ENCODE data around the gene TRPM3.

Gene TRPM3

DNA sequence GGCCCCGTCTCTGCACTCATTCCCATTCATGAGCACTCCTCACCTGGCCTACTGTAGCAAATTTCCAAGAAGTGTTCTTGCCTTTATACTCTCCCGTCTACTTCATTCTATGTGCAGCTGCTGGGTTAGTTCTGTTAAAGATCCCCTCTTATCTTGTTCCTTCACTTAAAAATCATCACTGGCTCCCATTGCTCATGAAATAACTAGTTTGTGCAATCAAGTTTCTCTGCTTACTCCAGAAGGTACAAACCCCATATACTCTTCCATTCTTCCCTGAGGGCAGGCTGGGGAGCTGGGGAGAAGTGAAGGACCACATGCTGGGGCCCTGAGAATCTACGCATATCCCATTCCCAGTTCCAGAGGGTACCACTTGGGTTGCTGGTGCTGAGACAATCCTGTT is 622.6 kb downstream of the TRPM3 start:
- DNase-seq = no peak

DNA sequence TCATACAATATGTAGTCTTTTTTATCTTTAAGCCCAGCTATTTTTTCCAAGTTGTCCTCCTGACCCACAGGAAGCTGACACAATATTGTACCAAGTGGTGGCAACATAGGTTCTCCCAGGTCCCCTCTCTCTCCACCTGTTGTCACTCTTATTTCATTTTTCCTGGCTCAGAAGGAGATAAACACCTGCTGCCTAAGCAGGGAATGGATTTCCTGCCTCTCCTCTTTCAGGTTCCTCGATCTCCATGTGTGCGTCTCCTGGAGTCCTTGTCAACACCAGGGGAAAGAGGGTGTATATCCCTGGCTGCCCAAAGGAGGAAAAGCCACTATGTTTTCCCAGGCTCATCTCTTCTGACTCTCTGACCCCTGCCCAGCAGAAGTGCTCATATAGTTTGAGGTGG is 625.2 kb downstream of the TRPM3 start:
- DNase-seq = no peak

DNA sequence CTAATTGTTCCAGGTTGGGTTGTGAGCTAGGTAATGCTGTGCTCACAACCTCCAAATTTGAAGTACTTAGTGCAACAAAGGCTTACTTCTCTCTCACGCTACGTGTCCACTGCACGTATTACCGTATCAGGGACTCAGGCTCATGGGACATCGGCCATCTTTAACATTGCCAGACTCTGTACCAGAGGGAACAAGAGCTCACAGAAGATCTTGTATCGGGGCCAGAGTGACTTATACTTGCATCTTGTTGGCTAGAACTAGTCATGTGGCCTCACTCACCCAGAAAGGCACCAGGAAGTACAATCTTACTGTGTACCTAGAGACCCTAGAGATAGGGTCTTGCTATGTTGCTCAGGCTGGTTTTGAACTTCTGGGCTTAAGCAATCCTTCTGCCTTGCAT is 625.9 kb downstream of the TRPM3 start:
- DNase-seq = no peak

DNA sequence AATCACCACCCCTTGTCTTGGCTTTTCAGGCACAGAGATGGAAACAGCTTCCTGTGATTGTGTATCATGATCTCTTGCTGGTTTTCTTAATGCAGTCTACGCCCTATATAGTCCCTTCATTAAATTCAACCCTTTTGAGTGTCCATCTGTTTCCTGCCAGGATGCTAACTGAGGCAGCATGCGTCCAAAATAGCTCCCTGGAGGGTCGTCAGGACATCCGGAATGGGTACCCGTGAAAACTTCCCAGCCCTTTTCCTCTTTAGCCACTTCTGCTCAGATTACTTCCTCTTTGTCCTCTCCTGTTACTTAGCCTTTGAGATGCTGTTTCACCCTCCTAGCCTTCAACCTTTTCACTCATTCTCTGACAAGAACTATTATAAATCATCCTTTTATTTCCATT is 627.2 kb downstream of the TRPM3 start:
- no peak for DNase-seq

DNA sequence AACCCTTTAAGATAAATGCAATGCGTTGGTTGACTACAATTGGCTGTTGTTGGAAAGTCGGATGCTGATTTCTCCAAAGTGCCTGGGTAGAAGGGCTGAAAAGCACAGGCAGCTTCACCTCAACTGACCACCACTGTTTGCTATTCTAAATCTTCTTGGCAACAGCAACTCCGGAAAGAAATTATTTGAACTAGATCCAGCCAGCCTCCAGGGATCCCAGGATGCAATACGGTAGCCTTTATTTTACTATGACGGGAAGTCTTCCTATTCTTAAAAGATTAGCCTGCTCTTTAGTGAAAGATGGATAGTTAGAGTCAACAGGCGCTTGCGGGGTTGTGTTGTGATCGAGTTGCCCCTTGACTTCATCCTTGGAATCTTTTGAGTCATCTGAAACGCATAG is 628.4 kb downstream of the TRPM3 start:
- DNase-seq = no peak

DNA sequence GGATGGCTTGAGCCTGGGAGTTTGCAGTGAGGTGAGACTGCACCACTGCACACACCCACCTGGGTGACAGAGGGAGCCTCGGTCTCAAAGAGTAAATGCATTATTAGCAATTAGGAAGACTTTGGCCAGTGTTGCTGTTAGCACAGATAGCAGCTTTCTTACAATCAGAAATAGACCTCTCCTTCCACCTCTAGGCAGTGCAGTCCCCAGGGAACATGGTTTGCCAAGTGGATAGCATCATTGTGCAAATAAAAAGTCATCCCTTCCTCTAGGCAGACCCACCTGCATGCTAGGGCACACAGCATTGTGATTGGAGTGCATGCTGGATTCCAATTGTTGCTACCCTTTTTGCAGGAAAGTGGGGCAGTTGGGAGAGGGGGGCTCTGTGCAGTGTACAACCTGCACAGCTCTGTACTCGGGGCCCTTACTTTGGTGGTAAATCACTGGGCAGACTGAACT is 629.1 kb downstream of the TRPM3 start:
- no peak for DNase-seq

DNA sequence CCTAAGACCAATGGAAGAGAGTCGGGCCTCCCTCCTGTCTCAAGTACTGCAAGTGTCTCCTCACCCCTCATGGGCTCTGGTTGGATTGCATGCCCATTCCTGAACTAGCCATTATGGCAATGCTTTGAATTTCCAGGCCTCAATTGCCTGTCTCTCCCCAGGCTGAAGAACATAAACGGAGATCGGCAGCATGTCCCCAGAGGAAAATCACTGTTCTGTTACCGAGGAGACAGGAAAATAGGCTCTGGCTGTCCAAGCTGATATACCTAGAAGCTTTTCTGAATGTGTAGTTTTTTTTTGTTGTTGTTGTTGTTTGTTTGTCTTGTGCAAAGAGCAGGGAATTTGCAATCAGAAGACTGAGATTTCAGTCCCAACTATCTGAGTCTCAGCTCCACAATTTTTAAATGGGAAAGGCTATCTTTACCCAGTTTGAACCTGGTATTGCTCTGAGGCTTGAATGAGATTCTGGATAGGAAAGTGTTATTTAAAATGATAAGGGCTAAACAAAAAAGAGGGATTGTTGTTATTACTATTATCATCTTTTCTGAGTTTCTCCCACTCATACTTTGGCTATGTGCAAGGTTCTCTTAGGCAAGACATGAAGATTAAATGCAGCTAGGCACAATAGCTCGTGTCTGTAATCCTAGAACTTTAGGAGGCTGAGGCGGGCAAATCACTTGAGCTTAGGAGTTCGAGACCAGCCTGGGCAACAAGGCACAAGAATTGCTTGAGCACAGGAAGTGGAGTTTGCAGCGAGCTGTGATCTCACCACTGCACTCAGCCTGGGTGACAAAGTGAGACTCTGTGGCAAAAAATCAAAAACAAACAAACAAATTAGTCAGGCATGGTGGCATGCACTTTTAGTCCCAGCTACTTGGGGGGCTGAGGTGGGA is 629.7 kb downstream of the TRPM3 start:
- DNase-seq = no peak

DNA sequence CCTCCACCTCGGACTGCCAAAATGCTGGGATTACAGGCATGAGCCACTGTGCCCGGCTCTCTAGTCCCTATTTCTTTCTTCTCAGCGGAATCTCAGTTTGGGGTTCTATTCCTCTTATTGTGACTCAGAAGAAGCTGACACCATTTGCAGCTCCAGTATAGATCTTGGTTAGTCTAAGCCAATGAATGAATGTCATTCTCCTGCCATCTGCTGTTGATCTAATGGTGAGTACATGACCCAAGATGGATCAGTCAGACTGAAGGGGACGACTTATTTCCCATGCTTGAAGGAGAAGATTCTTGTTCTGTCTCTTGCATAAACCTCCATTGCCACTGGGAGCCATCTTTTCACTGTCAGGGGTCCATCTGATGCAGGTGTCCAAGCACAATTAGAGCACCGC is 630.9 kb downstream of the TRPM3 start:
- DNase-seq = no peak

DNA sequence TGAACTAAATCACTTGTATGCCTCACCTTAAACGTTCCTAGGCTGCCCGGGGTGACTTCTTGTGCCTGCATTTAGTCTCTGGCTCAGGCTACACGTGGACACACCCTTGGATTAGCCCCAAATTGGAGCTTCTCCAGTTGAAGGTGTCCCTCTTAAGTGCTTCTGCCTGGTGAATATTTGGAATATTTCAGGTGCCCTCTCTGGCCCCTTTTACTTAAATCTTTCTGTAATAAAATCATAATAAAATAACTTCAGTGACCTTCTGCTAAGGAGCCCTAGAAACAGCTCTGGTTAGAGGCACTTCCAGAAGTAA is 632.7 kb downstream of the TRPM3 start:
- no peak for DNase-seq

DNA sequence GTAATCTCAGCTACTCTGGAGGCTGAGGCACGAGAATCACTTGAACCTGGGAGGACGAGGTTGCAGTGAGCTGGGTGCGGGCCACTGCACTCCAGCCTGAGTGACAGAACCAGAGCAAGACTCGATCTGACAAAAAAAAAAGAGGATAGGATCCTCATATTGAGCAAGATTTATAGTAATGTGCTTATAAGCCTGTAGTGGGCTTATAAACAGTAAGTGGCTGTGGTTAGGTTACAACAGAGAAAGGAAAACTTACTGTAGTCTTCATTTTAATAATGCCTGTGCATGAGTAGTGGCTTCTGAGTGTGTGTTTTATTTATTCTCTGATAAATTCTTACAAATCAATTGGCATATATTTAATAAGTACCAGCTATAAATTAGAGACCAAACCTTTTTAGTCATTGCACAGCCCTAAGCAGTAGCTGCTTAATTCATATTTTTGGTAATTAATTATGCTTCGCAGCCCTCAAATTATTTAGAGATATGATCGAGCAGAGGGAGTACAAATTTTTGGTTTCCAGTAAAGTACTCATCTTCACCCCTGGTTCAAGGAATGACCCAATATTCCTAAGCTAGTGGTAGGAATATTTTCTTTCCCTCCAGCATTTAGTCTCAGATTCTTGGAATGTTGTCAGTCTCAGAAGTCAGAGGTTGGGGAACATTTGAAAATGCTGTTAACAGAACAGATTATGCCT is 633.2 kb downstream of the TRPM3 start:
- no peak for DNase-seq

DNA sequence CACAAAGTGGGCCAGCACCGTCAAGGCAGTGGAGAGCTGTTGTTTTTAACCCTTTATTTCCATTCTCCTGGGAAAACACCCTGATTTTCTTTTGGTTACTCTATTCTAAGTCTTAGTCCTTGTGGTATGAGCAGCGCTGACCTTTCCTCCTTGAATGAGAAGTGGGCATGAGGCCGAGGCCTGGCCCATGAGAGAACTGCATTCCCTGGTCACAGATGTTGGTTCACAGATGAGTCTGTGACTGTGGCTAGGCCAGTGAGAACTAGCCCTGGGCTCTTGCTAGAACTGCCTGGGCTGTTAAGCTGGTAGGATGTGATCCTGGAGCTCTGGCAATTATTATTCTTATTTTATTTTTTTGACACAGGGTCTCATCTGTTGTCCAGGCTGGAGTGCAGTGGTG is 635.3 kb downstream of the TRPM3 start:
- no peak for DNase-seq

DNA sequence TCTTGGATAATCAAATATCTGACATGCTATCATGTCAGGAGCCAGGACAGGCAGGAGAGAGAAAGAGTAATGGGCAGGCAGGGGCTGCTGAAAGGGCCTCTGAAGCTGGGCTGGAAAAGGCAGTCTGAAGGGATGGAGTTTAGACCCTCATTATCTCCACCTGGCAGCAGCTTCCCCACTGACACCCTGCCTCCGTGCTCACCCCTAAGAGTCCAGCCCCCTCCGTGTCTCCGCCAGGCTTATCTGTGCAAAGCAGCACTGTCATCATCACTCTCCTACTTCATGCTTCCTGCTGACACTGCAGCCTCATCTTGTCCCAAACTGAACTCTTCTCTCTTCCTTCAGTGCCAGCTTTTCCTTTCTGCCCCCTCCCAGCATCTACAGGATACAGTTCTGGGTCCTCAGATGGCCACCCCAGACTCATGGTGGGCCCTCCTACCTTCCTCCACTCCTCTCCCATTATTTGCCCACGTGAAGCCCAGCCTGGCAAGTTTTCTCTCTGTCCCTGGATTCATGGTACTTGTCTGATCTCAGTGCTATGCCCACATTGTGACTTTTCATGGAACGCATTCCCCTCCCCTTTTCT is 636.1 kb downstream of the TRPM3 start:
- no peak for DNase-seq

DNA sequence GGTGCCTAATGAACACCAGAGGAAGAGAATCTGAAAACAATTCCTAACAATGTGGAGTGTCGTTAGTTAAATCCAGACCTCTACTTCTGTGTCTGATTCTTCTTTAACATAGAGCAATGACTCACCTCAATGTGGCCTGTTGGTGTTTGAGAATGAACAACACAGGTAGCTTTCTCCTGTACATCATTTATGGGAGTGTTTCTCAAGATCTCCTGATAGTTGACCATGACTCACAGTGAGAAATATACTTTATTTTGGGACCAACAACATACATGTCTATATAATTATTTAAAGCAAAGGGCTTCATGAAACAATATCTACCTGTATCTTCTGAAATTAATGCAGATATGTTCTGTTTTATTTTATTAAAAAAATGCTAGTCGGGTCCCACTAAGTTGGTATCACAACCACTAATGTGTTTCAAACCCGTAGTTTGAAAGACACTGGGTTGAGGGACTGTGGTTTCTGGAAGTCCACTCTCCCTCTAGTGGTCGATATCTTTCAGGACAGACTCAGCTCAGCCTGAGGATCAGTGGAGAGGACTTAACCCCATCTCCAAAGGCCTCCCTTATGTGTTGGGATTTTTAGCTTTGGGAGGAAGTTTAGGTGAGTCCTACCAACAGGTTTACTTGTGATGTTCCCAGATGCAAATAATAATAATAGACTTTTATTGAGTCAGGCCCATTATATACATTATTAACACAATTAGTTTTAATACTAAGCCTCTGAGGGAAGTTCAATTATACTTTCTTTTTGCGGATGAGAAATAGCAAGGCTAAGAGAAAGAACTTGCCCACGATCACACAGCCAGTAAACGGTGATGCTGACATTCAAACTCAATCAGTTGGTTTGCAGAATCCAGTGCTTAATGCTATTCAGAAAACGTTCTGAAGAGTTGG is 636.9 kb downstream of the TRPM3 start:
- peak; percentile 14 for DNase-seq

DNA sequence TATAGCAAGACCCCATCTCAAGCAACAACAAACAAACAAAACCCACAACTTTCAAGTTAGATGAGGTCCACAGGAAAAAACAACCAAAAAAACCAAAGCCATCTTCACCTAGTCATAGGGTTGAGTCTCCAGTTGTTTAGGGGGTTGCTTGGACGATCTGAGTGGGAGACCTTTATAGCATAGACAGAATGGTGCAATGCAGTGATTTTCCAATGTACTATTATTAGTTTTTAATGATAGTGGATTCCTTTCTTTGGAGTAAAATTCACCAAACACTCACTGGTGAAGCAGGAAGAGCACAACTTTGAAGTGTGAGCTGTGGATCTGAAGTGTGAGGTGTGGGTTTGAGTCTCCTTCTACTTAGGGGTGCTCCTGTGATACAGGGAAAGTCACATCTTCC is 640.0 kb downstream of the TRPM3 start:
- no peak for DNase-seq

DNA sequence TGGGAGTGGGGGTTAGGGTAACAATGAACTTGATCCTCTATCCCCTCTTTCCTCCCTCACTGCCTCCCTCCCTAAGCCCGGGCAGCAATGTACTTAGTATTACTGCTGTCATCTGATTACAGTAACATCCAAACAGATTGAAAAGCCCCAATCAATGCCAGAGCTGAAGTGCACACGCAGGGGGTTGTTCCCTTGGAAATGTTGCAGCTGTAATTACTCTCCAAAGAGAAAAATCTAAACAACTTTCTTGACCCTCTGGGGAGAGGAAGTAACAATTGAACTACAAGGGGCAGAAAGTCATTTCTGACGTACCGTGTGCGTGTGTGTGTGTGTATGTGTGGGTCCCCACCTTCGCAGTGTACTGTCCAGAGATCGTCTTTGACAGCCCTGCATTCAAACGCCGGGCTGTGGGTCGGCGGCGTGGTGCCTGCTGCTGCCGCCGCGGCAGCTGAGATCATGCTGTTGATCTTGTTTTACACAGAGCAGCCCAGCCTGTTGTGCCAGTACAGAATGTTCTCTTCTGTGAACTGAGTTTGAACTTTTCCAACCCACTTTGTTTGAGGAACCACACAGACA is 640.9 kb downstream of the TRPM3 start:
- DNase-seq = peak; percentile 66

DNA sequence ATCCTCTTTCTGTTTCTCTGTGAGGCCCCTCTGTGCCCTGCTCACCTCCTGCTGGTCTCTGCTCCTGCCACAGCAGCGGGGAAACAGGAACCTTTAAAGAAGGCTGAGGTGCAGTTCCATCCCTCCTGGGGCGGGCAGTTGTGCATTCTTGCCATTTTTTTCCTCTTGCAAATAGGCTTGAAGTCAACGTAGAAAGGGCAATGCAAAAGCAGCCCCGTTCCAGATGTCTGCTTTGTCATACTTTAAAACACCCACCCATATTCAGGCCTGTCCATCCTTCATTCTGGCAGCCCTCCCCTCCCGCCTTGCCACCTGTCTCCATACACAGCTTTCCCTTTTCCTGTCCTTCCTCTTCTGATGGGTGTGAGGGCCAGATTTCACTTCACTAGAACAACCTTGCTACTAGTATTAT is 641.5 kb downstream of the TRPM3 start:
- no peak for DNase-seq
